Mammary epithelial cell (primary cell): Measurements from ENCODE around the gene ESRRA.

ENCODE experiments used
- EZH2 ChIP-seq: IDR thresholded peaks from 2 replicates; pipeline ENCODE4 v1.6.1; 2012; ENCODE audit warnings: low read length, inconsistent platforms, borderline replicate concordance
- TF ChIP-seq, protein P1 (sequence below), 2 donors: IDR thresholded peaks in 1 of 2; conservative IDR thresholded peaks in 1 of 2; 2 replicates each; pipeline ENCODE4 v1.5.1; 2011 to 2012; ENCODE audit warnings: inconsistent platforms in 2 of 2, low read length in 2 of 2, mild to moderate bottlenecking in 2 of 2, control low read depth in 1 of 2, low read depth in 1 of 2; ENCODE audit not compliant: insufficient read depth in 1 of 2; ENCODE audit errors: extremely low read depth in 1 of 2

GRCh38 chr11:64275031-64275800 is 30.1 kb upstream of the ESRRA start:
- TF ChIP-seq, protein P1, sequence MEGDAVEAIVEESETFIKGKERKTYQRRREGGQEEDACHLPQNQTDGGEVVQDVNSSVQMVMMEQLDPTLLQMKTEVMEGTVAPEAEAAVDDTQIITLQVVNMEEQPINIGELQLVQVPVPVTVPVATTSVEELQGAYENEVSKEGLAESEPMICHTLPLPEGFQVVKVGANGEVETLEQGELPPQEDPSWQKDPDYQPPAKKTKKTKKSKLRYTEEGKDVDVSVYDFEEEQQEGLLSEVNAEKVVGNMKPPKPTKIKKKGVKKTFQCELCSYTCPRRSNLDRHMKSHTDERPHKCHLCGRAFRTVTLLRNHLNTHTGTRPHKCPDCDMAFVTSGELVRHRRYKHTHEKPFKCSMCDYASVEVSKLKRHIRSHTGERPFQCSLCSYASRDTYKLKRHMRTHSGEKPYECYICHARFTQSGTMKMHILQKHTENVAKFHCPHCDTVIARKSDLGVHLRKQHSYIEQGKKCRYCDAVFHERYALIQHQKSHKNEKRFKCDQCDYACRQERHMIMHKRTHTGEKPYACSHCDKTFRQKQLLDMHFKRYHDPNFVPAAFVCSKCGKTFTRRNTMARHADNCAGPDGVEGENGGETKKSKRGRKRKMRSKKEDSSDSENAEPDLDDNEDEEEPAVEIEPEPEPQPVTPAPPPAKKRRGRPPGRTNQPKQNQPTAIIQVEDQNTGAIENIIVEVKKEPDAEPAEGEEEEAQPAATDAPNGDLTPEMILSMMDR (conservative IDR thresholded peaks at IDR 0.05 in 1 of 2, IDR thresholded peaks at IDR 0.05 in 1 of 2; ENCODE audit: extremely low read depth in 1 of 2, insufficient read depth in 1 of 2, low read depth in 1 of 2, low read length in 2 of 2) = no peak
- no peak for TF ChIP-seq EZH2
